HG02852 (cell line): ENCODE measurements around the gene SEC16A.
A peak's percentile ranks its signal among the peaks of the same experiment; 100 is the strongest.

ENCODE experiments used
- ATAC-seq: cut with Tn5 transposase; IDR thresholded peaks from one replicate; pipeline ENCODE4 v1.9.1; 2021; ENCODE audit warnings: mild to moderate bottlenecking, moderate library complexity; ENCODE audit not compliant: unreplicated experiment

Gene SEC16A

GRCh38 chr9:136403915-136404800 is 78.7 kb downstream of the SEC16A start:
- no peak for ATAC-seq

DNA sequence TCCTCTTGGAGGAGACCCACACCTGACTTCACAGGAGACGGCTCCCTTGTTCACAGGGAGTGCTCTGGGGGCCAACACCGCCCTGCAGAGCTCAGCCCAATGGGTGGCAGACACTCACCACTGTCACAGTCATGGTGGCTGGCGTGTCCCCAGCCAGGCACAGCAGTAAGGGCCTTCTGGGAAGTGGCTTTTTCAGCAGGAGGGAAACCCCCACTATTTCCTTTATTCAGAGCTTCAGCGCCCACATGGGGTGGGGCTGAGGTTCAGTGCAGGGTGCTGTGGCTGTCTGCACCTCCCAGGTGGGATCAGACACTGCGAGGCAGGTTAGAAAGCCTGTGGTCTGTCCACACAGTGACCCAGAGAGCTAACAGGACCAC is 79.3 kb downstream of the SEC16A start:
- no peak for ATAC-seq

DNA sequence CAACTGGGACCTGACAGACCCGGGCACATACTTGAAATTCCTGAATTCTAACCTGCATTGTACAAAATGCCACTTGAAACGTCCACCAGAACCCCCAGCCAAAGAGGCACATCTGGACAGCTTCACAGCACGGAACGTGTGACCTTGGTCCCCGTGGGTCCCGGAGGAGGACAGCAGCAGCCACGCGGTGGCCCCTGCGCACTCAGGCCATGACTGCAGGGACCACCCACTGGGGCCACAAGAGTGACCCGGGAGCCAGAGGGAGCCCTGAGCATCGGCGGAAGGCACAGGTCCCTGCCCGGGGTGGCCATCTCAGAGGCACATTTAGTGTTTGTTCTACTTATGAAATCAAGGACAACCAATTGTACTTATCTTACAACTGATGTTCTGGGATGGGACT is 80.8 kb downstream of the SEC16A start:
- ATAC-seq, result no peak

DNA sequence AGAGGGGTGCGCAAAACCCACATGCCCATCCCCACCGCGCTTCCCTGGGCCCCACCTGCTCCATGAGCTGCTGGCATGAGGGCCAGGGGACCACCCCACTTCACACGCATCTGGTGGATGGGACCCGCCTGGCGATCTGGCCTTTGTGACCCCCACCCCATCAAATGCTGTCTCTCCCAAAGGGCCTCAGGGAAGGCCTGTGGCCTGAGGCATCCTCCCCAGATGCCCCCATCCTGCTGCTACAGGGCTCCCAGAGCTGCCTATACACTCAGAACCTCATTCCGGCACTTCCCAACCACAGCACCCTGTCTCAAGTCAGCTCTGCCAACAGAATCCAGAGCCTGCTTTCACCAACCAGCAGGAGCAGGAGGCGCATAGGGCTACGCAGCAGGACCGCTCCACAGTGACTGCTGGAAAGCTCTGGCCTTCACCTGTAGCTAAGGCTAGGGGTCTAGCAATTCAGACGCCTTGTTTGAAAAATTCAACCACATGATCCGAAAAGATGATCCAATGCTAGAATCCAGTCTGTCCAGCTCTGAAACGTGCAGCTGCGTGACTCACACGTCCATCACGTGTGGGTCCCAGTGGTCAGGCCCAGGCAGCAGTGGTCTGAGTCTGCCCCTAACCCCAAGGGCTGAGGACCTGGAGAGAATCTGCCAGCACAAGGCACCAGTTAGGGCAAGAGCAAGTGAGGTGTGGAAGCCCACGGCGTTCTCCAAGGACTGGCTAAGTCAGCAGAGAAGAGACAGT is 81.5 kb downstream of the SEC16A start:
- ATAC-seq, result no peak

DNA sequence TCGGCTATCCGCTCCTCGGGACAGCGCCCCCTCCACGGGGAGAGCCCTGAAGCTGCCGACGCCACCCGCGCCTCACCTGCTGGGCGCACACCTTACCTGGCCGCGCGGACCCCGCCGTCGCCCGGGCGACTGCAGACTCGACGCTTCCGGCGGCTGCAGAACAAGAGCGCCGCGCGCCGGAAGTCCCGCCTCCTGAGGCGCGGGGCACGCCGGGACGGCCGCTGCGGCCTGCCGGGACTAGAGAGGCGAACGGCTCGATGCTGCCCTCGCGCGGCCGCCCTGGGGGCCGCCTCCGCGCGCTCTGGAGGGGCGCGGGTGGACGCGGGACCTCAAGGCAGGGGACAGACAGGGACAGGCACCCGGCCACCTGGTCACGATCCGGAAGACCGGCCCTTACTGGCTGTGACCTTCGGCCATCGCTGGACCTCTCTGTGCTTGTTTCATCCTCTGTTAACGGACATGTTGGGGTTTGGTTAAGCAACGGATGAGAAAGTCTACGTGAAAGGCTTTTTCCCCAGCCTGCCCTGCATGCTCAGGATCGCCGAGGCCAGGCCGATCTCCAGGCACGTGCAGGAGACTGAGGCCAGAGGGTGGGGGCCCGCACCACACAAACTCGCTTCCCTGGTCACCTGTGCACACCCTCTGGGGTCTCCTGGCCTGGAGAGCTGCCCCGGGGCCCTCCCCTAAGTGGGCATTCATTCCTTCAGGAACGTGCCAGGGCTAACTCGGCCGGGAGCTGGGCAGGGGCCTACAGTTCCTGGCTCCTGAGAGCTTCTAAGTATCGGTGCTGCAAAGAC is 82.6 kb downstream of the SEC16A start, which contains the start of gene SNAPC4:
SNAPC4 (minus strand) TSS at position 133 of the 797 bp plus-strand sequence. CDS start 1,742 bp downstream, outside the sequence.
- peak; percentile 70 for ATAC-seq

DNA sequence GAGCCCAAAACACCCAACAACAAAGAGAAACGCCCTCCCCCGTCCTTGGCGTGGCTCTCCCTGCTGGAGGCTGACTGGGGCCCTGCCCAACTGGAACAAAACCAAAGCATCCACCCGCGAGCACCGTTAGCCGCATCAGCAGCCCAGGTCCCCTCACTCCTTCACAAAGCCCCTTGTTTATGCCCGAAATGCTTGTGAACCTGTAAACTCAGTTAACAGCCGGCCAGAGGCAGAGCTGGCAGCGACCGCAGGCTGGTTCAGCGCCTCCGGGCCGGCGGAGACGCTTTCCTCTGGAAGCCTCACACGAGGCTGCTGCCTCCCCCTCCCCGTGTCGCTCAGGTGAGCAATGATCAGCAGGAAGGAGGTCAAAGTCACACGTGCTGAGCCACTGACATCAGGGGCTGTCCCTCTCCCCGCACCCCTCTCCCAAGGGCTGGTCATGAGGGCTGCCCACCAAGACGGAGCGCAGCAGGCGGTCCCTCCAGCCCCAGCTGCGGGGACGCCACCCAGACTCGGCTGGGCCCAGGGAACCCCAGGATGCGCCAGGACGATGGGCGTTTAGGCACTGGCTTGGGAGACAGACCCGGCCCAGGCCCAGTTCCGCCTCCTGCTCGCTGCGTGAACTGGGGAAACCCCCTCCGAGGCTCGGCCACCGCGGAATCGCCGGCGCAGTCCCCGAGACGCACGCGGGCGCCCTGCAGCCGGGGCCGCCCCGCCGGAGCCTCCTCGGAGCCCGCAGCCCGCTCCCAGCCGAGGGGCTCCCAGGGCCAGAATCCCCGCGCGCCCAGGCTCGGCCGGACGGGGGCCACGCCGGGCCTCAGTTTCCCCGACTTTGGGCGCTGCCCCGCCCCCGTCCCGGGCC is 83.4 kb downstream of the SEC16A start:
- ATAC-seq, result no peak

DNA sequence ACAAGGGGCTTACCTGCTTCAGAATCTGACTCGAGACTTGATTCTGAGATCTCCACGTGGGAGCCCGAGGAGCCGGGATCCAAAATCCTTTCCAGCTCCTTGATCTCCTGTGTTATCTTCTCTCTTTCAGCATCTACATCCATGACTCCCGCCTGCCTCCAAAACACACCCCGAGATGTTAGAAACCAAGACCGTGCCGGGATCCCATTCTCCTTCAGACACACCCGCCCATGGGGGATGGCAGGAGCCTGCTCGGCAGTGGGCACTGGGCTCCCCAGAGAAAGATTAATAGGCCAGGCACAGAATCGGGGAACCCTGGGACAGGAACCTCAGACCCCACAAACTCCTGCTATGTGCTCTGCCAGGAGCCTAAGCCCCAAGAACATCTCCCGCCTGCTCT is 84.6 kb downstream of the SEC16A start:
- no peak for ATAC-seq

DNA sequence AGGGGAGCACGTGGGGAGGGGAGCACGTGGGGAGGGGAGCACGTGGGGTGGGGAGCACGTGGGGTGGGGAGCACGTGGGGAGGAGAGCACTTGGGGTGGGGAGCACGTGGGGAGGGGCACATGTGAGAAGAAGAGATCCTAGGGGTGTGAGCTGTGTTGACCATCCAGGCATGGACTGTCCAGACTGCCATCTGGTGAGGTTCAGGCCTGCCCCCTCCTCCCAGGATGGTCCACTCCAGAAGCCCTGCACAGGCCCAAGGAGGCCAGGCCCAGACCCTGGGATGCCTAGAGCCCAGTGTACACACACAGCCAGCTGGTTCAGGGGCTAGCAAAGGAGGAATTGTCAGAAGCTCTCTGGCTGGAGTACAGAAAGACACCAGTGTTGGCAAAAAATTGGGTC is 85.2 kb downstream of the SEC16A start:
- no peak for ATAC-seq

DNA sequence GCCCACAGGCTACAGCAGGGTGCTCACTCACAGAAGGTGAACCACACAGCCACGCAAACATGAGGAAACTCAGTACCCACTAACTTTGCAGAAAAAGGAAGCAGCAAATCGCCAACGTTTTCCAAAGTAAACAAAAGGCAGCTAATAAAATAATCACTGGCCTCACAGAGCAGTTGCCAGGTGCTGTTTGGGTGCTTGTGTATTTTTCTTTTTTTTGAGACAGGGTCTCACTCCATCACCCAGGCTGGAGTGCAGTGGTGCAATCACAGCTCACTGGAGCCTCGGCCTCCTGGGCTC is 86.7 kb downstream of the SEC16A start:
- no peak for ATAC-seq

DNA sequence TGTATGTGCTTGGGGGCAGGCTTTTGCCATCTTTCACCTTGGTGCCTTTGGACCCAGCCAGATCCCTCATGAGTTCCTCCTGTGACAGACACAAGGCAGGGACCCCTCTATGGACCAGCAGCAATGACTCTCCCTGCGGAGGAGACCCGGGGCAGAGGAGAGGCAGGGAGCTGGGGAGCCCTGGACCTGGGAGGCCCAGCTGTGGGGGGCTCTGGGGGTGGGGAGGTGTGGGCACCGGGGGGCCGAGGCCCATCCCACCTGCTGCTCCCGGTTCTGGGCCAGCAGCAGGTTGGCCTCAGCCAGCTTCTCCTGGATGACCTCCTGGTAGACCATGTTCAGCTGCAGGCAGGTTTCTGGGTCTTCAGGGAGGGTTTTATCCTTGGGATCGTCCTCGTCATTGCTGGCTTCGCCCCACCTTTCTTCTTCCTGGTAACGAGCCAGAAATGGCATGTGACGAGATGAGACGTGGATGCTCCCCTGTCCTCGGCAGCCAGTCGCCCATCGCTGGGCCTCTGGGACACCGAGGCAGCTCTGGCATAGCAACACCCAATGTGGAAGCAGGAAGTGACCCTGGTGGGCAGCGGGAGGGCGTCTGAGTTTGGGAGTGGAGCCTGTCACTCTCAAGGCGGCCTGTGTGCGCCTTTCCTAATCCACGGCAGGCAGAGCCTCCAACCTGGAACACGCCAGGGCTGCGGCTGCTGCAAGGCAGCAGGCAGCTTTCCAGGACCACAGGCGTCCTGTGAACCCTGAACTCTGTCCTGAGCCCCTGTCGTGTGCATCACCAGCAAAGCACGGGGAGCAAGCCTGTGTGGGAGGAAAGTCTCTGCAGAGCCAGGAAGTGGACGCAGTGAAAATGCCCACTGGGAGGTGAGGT is 87.3 kb downstream of the SEC16A start:
- no peak for ATAC-seq

DNA sequence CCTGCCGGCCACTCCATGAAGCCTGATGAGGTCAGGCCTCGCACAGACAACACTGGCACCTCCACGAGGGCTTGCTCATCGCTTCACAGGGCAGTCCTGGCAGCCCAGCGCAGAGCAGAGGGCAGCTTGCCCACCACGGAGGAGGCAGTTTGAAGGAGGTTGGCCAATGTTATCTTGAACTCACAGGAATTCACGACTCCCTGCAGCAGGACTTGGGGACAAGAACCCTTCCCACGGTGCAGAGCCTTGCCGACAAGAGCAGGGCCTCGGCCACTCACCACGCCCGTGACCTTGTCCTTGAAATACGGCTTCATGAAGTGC is 87.9 kb downstream of the SEC16A start:
- ATAC-seq, result no peak

- ATAC-seq, result no peak
These were observed 88.4 kb downstream of the SEC16A start for GRCh38 chr9:136394312-136395019.

DNA sequence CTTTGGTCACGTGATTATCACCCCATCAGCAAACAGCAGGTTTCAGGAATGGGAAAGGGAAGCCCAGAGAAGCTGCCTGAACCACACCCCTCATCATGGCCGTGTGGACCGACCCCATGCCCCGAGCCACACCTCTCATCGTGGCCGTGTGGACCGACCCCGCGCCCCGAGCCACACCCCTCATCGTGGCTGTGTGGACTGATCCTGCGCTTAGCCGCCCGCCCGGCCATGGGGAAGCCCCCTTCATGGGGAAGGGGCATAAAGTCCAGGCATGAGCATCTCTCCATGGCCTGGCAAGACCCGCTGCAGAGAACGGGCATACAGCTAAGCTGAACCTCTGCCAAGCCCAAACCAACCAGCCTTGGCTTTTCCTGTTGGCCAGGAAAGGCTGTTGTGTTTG is 89.3 kb downstream of the SEC16A start:
- ATAC-seq, result no peak

DNA sequence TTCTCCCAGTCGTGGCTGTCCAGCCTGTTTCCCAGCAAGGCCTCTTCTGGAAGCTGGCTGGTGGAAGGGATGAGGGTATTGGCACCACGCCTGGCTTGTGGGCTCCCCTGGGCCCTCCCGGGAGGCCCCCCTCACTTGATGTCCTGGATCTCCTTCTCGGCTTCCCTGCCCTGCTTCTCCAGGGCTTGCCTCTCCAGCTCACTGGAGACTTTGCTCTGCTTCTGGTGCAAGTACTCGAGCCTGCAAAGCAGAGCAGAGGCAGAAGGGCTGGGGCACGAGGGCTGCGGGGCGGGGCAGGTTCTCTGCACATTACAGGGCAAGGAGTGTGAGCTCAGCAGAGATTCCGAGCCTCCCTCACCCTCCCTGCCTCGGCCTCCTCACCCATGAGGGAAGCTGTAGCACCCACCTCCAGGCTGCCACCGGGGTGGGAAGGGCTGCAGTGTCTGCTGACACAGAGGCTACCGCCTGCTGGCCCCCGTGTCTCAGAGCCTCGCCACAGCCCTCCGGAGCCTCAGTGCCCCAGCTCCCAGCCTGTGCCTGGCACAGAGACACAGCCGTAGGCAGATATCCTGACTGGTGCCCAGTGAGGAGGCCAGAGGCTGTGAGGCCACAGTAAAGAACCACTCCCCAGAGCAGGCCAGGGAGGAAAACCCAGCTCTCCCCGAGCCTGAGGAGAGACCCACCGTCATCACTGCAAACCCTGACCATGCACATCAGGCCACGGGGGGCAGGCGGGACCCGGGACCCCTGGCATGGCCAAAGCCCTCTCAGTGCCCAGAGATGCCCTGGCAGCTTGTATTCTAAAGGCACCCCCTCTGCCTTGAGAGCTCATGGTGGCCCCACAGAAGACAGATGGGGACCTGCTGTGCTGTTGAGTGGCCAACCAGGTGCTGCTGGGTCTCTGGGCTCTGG is 90.0 kb downstream of the SEC16A start:
- ATAC-seq, result no peak

DNA sequence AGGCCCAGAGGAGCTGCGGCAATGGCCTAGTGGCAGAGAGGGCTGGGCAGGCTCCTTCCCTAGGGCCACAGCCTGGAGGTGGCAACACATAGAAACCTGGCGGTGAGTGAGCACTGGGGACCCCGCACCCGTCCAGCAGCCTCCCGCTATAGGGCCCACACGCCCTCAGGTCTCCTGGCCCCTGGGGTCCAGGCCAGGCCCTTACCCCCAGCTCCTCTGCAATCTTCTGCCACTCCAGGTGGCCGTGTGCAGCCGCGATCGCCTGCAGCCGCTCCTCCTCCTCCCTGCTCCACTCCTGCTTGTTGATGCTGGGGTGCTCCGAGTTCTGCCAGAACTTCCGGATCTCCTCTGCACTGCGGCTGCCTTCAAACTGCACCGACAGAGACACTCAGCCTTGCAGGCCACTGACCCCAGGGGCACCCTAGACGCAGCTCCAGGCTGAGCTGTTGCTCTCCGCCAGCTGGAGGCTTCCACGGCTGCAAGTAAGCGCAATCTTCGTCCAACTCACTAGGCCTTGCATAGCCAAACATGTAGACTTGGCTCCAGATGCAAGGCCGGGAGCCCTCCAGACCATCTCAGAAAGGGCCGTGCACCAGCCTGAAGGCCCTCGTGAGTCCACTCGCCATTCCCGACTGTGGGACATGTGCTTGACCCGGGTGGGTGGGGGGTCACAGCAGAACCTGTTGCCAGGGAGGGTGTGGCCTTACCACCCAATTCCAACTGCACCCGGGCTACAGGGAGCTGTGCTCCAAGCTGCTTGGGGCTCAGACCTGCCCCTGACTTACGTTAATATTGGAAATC is 90.9 kb downstream of the SEC16A start:
- ATAC-seq, result no peak
